H1 (cell line): ENCODE measurements around the gene MEGF9. TPM values are rescaled to one million over a fixed set of nuclear protein-coding genes. Genes with fewer than 3 reads are reported as not detected.

Source experiments
- CTCF ChIA-PET: fragments of 300-600 bp; sonication (Branson Sonifier 250); formaldehyde crosslinking; loops from one replicate; lab custom pipeline; 2021; ENCODE audit not compliant: partially characterized antibody; lab: Charles Lee
- POLR2A ChIA-PET: fragments of 300-600 bp; sonication (Branson Sonifier 250); formaldehyde crosslinking; loops from one replicate; lab custom pipeline; 2021; ENCODE audit warnings: inconsistent platforms; ENCODE audit not compliant: partially characterized antibody; lab: Charles Lee
- DNase-seq, 2 experiments: peaks; one replicate each; pipeline versions ENCODE4 v3.0.0 to v3.0.0-alpha.2; 2010 to 2022; ENCODE audit warnings: low spot score in 2 of 2, low read depth in 1 of 2, mixed read lengths in 1 of 2
- FAIRE-seq: peaks from 2 replicates; lab custom pipeline; 2011; peaks lifted over from hg19 to GRCh38; lab: Jason Lieb, UNC
- H2AFZ ChIP-seq: 2 replicates; pipeline ENCODE4 v1.8.1; 2012; ENCODE audit warnings: low read length, inconsistent platforms
- H2AK5ac ChIP-seq: 2 replicates; pipeline ENCODE4 v1.6.1; 2013; ENCODE audit warnings: low read depth, low read length
- H2BK120ac ChIP-seq: replicated peaks from 2 replicates; pipeline ENCODE3; 2013; ENCODE audit warnings: low read depth, low read length, inconsistent platforms
- H2BK12ac ChIP-seq: 2 replicates; pipeline ENCODE4 v1.6.1; 2013; ENCODE audit warnings: low read depth, low read length
- H2BK15ac ChIP-seq: 2 replicates; pipeline ENCODE4 v1.6.1; 2013; ENCODE audit warnings: low read length
- H2BK20ac ChIP-seq: 2 replicates; pipeline ENCODE4 v1.6.1; 2013; ENCODE audit warnings: low read length
- H2BK5ac ChIP-seq: 2 replicates; pipeline ENCODE4 v1.6.1; 2013; ENCODE audit warnings: low read depth, low read length
- H3K14ac ChIP-seq: 2 replicates; pipeline ENCODE4 v1.6.1; 2013; ENCODE audit warnings: inconsistent platforms; ENCODE audit not compliant: insufficient read length
- H3K18ac ChIP-seq: 2 replicates; pipeline ENCODE4 v1.6.1; 2013; ENCODE audit warnings: low read length; ENCODE audit errors: extremely low read depth
- H3K23ac ChIP-seq: 2 replicates; pipeline ENCODE4 v1.6.1; 2013; ENCODE audit warnings: inconsistent platforms; ENCODE audit not compliant: insufficient read length
- H3K23me2 ChIP-seq: 2 replicates; pipeline ENCODE4 v1.6.1; 2013; ENCODE audit warnings: low read depth, low read length
- H3K27ac ChIP-seq: 2 replicates; pipeline ENCODE4 v1.6.1; 2011; ENCODE audit warnings: low read depth, low read length, inconsistent platforms
- H3K27me3 ChIP-seq, 4 experiments: replicated peaks in 1 of 4; 1 replicate in 1 of 4; 2 replicates in 3 of 4; pipeline versions ENCODE4 v1.6.1 to v1.8.1; 2011 to 2013; ENCODE audit warnings: low read length in 3 of 4, mild to moderate bottlenecking in 3 of 4, inconsistent platforms in 2 of 4, mixed read lengths in 2 of 4, moderate library complexity in 1 of 4; ENCODE audit not compliant: control insufficient read depth in 3 of 4, insufficient read depth in 3 of 4; ENCODE audit errors: extremely low read depth in 1 of 4
- H3K36me3 ChIP-seq, 4 experiments: 2 replicates each; pipeline versions ENCODE4 v1.6.1 to v1.8.1; 2011 to 2013; ENCODE audit warnings: mild to moderate bottlenecking in 4 of 4, low read length in 3 of 4, moderate library complexity in 2 of 4, control low read depth in 1 of 4, inconsistent platforms in 1 of 4; ENCODE audit not compliant: insufficient read depth in 4 of 4, control insufficient read depth in 2 of 4
- H3K4ac ChIP-seq: replicated peaks from 2 replicates; pipeline ENCODE3; 2013; ENCODE audit warnings: low read length, low read depth, mixed read lengths, inconsistent platforms; ENCODE audit not compliant: insufficient read length
- H3K4me1 ChIP-seq, 4 experiments: replicated peaks in 1 of 4; 1 replicate in 1 of 4; 2 replicates in 3 of 4; pipeline versions ENCODE4 v1.6.1 to v1.8.1; 2011 to 2013; ENCODE audit warnings: low read length in 3 of 4, inconsistent platforms in 2 of 4, mixed read lengths in 1 of 4; ENCODE audit not compliant: insufficient read depth in 4 of 4, control insufficient read depth in 3 of 4
- H3K4me2 ChIP-seq, 2 experiments: 2 replicates each; pipeline versions ENCODE4 v1.6.1 to v1.8.1; 2011 to 2013; ENCODE audit warnings: low read depth in 2 of 2, low read length in 2 of 2, control low read depth in 1 of 2, inconsistent platforms in 1 of 2, mild to moderate bottlenecking in 1 of 2; ENCODE audit not compliant: insufficient read depth in 1 of 2
- H3K4me3 ChIP-seq, 4 experiments: fragments of 200-600, 300-600 bp in 1 of 4; sonication (generic), shearing (Covaris generic), sonication (Bioruptor Twin) in 1 of 4; 2 replicates each; pipeline versions ENCODE4 v1.5.1 to v1.8.1; 2011 to 2016; ENCODE audit warnings: low read length in 4 of 4, low read depth in 3 of 4, control low read depth in 2 of 4, inconsistent platforms in 2 of 4, mild to moderate bottlenecking in 2 of 4, mixed read lengths in 1 of 4, moderate library complexity in 1 of 4; ENCODE audit not compliant: insufficient read depth in 2 of 4; ENCODE audit errors: extremely low read depth in 1 of 4
- H3K56ac ChIP-seq: replicated peaks from 2 replicates; pipeline ENCODE3; 2013; ENCODE audit warnings: low read depth, mild to moderate bottlenecking, mixed read lengths, low read length, inconsistent platforms; ENCODE audit not compliant: insufficient read length
- H3K79me1 ChIP-seq: 2 replicates; pipeline ENCODE4 v1.6.1; 2013; ENCODE audit warnings: low read depth, low read length, control low read depth
- H3K79me2 ChIP-seq, 2 experiments: 2 replicates each; pipeline versions ENCODE4 v1.6.1 to v1.8.1; 2012 to 2013; ENCODE audit warnings: low read length in 2 of 2, mild to moderate bottlenecking in 2 of 2, inconsistent platforms in 1 of 2; ENCODE audit not compliant: insufficient read depth in 2 of 2, control insufficient read depth in 1 of 2
- H3K9ac ChIP-seq, 4 experiments: replicated peaks in 1 of 4; 1 replicate in 1 of 4; 2 replicates in 3 of 4; pipeline versions ENCODE4 v1.6.1 to v1.8.1; 2011 to 2013; ENCODE audit warnings: low read depth in 3 of 4, low read length in 3 of 4, control low read depth in 2 of 4, mild to moderate bottlenecking in 2 of 4, moderate library complexity in 2 of 4, inconsistent platforms in 1 of 4; ENCODE audit errors: extremely low read depth in 1 of 4
- H3K9me3 ChIP-seq, 2 experiments: 2 replicates each; pipeline versions ENCODE4 v1.6.1 to v1.8.1; 2012 to 2013; ENCODE audit warnings: mild to moderate bottlenecking in 2 of 2, moderate library complexity in 2 of 2, control low read depth in 1 of 2, inconsistent platforms in 1 of 2, low read depth in 1 of 2, low read length in 1 of 2, mixed read lengths in 1 of 2; ENCODE audit not compliant: insufficient read depth in 2 of 2
- H4K20me1 ChIP-seq, 2 experiments: replicated peaks in 1 of 2; 2 replicates each; pipeline versions ENCODE3 to v1.8.1; 2011 to 2013; ENCODE audit warnings: inconsistent platforms in 2 of 2, low read length in 2 of 2, mild to moderate bottlenecking in 1 of 2; ENCODE audit not compliant: insufficient read depth in 2 of 2, control insufficient read depth in 1 of 2
- H4K5ac ChIP-seq: 2 replicates; pipeline ENCODE4 v1.6.1; 2013; ENCODE audit warnings: low read length, low read depth, mixed read lengths, inconsistent platforms; ENCODE audit not compliant: insufficient read length
- H4K8ac ChIP-seq: 2 replicates; pipeline ENCODE4 v1.8.0; 2013; ENCODE audit warnings: mild to moderate bottlenecking, moderate library complexity, low read length, inconsistent platforms; ENCODE audit not compliant: insufficient read depth; ENCODE audit errors: extremely low read depth
- H4K91ac ChIP-seq: replicated peaks from 2 replicates; pipeline ENCODE3; 2013; ENCODE audit warnings: low read length, mixed read lengths, inconsistent platforms; ENCODE audit not compliant: insufficient read length
- BRCA1 ChIP-seq: IDR thresholded peaks from 2 replicates; pipeline ENCODE4 v1.6.1; 2012; ENCODE audit warnings: low read depth, low read length, improper control_type of control experiment
- CHD1 ChIP-seq: IDR thresholded peaks from 2 replicates; pipeline ENCODE4 v1.6.1; 2012; ENCODE audit warnings: low read depth, low read length, improper control_type of control experiment
- CREB1 ChIP-seq: IDR thresholded peaks from 2 replicates; pipeline ENCODE4 v1.6.1; 2012; ENCODE audit warnings: inconsistent platforms
- EP300 ChIP-seq, 2 experiments: IDR thresholded peaks; 1 replicate in 1 of 2; 2 replicates in 1 of 2; pipeline ENCODE4 v1.6.1; 2011 to 2012; ENCODE audit warnings: low read depth in 2 of 2, low read length in 2 of 2, mild to moderate bottlenecking in 2 of 2, borderline replicate concordance in 1 of 2, inconsistent platforms in 1 of 2, moderate library complexity in 1 of 2
- FOSL1 ChIP-seq: IDR thresholded peaks from 2 replicates; pipeline ENCODE4 v1.6.1; 2011; ENCODE audit warnings: mild to moderate bottlenecking, low read depth, low read length, moderate library complexity; ENCODE audit not compliant: insufficient read depth
- HDAC2 ChIP-seq, 2 experiments: fragments of 300-600 bp in 1 of 2; sonication (generic) in 1 of 2; IDR thresholded peaks; 2 replicates each; pipeline ENCODE4 v1.6.1; 2011 to 2012; ENCODE audit warnings: low read depth in 2 of 2, low read length in 2 of 2, mild to moderate bottlenecking in 2 of 2, moderate library complexity in 2 of 2, borderline replicate concordance in 1 of 2, inconsistent platforms in 1 of 2
- HDAC6 ChIP-seq: IDR thresholded peaks from one replicate; pipeline ENCODE4 v1.7.1; 2012; ENCODE audit warnings: low read depth, mild to moderate bottlenecking, inconsistent platforms, low read length, moderate library complexity
- JUND ChIP-seq: IDR thresholded peaks from 2 replicates; pipeline ENCODE4 v1.6.1; 2011; ENCODE audit warnings: mild to moderate bottlenecking, improper control_type of control experiment, low read length
- KDM1A ChIP-seq: fragments of 200-600, 300-600 bp; sonication (generic); IDR thresholded peaks from 2 replicates; pipeline ENCODE4 v1.7.1; 2016; ENCODE audit warnings: mild to moderate bottlenecking, low read length, borderline replicate concordance
- POU5F1 ChIP-seq: IDR thresholded peaks from 2 replicates; pipeline ENCODE4 v1.6.1; 2011; ENCODE audit warnings: low read depth, mild to moderate bottlenecking, low read length, moderate library complexity
- RBBP5 ChIP-seq: IDR thresholded peaks from 2 replicates; pipeline ENCODE4 v1.7.1; 2012; ENCODE audit warnings: low read depth, mild to moderate bottlenecking, inconsistent platforms, low read length, moderate library complexity, borderline replicate concordance
- RNF2 ChIP-seq: fragments of 200-900, 300-1000 bp; sonication (generic); IDR thresholded peaks from 2 replicates; pipeline ENCODE4 v1.7.1; 2016; ENCODE audit warnings: borderline replicate concordance, low read depth, mild to moderate bottlenecking, antibody characterized with exemption, low read length; ENCODE audit not compliant: poor library complexity, severe bottlenecking; ENCODE audit errors: missing control alignments
- SIX5 ChIP-seq: IDR thresholded peaks from 2 replicates; pipeline ENCODE4 v1.6.1; 2011; ENCODE audit warnings: mild to moderate bottlenecking, low read depth, low read length
- TAF1 ChIP-seq: IDR thresholded peaks from 2 replicates; pipeline ENCODE4 v1.6.1; 2011; ENCODE audit warnings: mild to moderate bottlenecking, low read depth, low read length
- TEAD4 ChIP-seq: IDR thresholded peaks from 2 replicates; pipeline ENCODE4 v1.6.1; 2012; ENCODE audit warnings: low read depth, low read length, inconsistent platforms, mixed read lengths
- WGBS, 2 experiments: shearing (Covaris generic) in 1 of 2; methylation state at CpG; one replicate each; pipeline versions ENCODE4 v1.1.6 to v1.1.7; 2013 to 2015; ENCODE audit warnings: low lambda C conversion rate in 2 of 2, mixed read lengths in 2 of 2, inconsistent platforms in 1 of 2, low coverage in 1 of 2, missing lambda C conversion rate in 1 of 2; ENCODE audit not compliant: insufficient replicate concordance in 2 of 2, insufficient coverage in 1 of 2, insufficient read length in 1 of 2; ENCODE audit errors: extremely low coverage in 1 of 2, missing lambda C conversion rate in 1 of 2; 5-methylcytosine and 5-hydroxymethylcytosine counted together
- polyA plus RNA-seq, 7 experiments: library from polyadenylated mRNA; depleted of rRNA in 3 of 7; stranded (reverse) in 5 of 7; unstranded in 2 of 7; fragments of >200 nt in 5 of 7; fragments of 200-250 nt in 2 of 7; gene quantifications; 1 replicate in 5 of 7; 2 replicates in 1 of 7; 4 replicates in 1 of 7; pipeline versions ENCODE4 v1.2.1 to v1.2.3, GENCODE V29; 2011 to 2013; ENCODE audit warnings: missing spikeins in 2 of 7, mixed read lengths in 2 of 7
- total RNA-seq: library from RNA; stranded (reverse); fragmentation: NEBNext Ultra II Directional; extraction: Animal tissue kit (Norgen Biotek cat#: 25700); gene quantifications from 2 replicates; pipeline ENCODE4 v1.2.1, GENCODE V29; 2021

The MEGF9 gene
- total and polyA plus RNA-seq, 2 of the 8 experiments (the other 6 are each of a cell fraction or from before 2014, with no cell fraction given) = 0.45 to 1.8 TPM

DNA sequence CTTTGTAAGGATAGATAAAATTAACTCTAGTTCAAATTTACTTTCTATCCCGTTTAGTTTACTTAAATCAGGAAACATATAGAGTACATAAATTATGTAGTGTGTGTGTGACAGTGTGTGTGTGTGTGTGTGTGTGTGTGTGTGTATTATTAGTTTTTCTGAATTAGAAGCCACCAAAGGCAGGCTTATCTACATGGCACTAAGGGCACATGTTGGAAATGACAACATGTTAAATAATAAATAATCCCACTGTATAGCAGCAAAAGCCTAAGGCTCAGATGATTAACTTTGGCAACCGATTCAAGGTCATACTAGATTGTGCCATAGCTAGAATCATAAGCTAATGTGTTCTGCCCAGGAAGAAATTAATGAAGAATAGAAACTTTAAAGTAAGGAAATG is 54.6 kb downstream of the MEGF9 start:
- DNase-seq (no peak), FAIRE-seq (no peak)
- no peaks in the 10 kb centered on the region for H3K9me3 ChIP-seq
- H2BK12ac ChIP-seq = no peak overlapping the region
- H3K79me1 ChIP-seq = no peaks in the 10 kb centered on the region
- no peak overlapping the region for H3K14ac ChIP-seq
- H3K27ac ChIP-seq = no peak overlapping the region
- no peak overlapping the region for H2BK120ac ChIP-seq
- no peaks in the 10 kb centered on the region for H3K23me2 ChIP-seq
- no peak overlapping the region for H2BK5ac ChIP-seq
- no peaks in the 10 kb centered on the region for H3K4me1 ChIP-seq
- no peak overlapping the region for H2BK20ac ChIP-seq
- H2AK5ac ChIP-seq = no peak overlapping the region
- H3K27me3 ChIP-seq = no peaks in the 10 kb centered on the region
- H3K79me2 ChIP-seq = no peaks in the 10 kb centered on the region
- H2BK15ac ChIP-seq = no peak overlapping the region
- ChIA-PET CTCF (no interaction called here), POLR2A (interaction anchor here (1.2 kb wide), 1 partner anchor 55 kb away, joined by 3 read pairs; the partner anchor contains the start of gene MEGF9)
- no peak overlapping the region for H4K5ac ChIP-seq
- H3K4ac ChIP-seq = no peak overlapping the region
- H3K4me2 ChIP-seq = no peak overlapping the region
- WGBS, 2 experiments = 91% methylated on average over 2 of the region's 2 CpGs; no CpG with 5 or more reads in 1 of the 2 experiments
- no peak overlapping the region for H4K8ac ChIP-seq
- no peak overlapping the region for H3K4me3 ChIP-seq
- H3K23ac ChIP-seq = no peak overlapping the region
- no peak overlapping the region for H3K18ac ChIP-seq
- H3K56ac ChIP-seq = no peak overlapping the region
- no peaks in the 10 kb centered on the region for H4K20me1 ChIP-seq
- no peak overlapping the region for H2AFZ ChIP-seq
- H4K91ac ChIP-seq = no peak overlapping the region
- no peaks in the 10 kb centered on the region for H3K36me3 ChIP-seq
- no peak overlapping the region for H3K9ac ChIP-seq
- TF ChIP-seq JUND (no peak), BRCA1 (no peak), KDM1A (no peak), HDAC2 (IDR thresholded peaks at IDR 0.05; ENCODE audit: borderline replicate concordance in 1 of 2, low read depth in 2 of 2, low read length in 2 of 2) (no peak), POU5F1 (no peak), FOSL1 (no peak), HDAC6 (no peak), CHD1 (no peak), TAF1 (no peak), TEAD4 (no peak), RBBP5 (no peak), SIX5 (no peak), RNF2 (no peak), EP300 (IDR thresholded peaks at IDR 0.05; ENCODE audit: borderline replicate concordance in 1 of 2, low read depth in 2 of 2, low read length in 2 of 2) (no peak), CREB1 (no peak)
